HG02852 (cell line): Measurements from ENCODE around the gene MYO1D.

Experiments
- ATAC-seq: cut with Tn5 transposase; IDR thresholded peaks from one replicate; pipeline ENCODE4 v1.9.1; 2021; ENCODE audit warnings: mild to moderate bottlenecking, moderate library complexity; ENCODE audit not compliant: unreplicated experiment

MYO1D gene

DNA sequence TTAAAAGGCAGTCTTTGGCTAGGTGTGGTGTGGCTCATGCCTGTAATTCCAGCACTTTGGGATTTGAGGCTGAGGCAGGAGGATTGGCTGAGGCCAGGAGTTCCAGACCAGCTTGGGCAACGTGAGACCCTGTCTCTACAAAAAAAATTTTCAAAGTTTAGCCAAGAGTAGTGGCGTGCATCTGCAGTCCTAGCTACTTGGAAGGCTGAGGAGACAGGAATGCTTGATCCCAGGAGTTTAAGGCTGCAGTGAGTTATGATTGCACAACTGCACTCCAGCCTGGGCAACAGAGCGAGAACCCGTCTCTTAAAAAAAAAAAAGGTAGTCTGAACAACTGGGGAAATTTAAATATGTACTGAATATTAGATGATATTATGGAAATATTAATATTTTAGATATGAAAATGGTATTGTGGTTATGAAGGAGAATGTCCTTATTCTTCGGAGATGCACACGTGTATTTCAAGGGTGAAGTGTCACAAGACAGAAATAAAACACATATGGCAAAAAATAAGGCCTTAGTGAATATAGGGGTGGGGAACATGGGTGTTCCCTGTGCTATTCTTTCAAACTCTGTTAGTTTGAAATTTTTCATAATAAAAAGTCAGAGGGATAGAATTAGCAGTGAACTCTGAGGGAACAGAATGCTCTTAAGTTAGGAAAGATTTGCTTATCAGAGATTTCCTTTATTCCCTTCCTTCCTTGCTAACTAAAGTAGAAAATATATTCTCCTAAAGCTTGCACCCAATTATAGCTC is 245.4 kb downstream of the MYO1D start:
- no peak for ATAC-seq

GRCh38 chr17:32629563-32630190 is 247.2 kb downstream of the MYO1D start:
- ATAC-seq: no peak

GRCh38 chr17:32628271-32629044 is 248.5 kb downstream of the MYO1D start:
- no peak for ATAC-seq

DNA sequence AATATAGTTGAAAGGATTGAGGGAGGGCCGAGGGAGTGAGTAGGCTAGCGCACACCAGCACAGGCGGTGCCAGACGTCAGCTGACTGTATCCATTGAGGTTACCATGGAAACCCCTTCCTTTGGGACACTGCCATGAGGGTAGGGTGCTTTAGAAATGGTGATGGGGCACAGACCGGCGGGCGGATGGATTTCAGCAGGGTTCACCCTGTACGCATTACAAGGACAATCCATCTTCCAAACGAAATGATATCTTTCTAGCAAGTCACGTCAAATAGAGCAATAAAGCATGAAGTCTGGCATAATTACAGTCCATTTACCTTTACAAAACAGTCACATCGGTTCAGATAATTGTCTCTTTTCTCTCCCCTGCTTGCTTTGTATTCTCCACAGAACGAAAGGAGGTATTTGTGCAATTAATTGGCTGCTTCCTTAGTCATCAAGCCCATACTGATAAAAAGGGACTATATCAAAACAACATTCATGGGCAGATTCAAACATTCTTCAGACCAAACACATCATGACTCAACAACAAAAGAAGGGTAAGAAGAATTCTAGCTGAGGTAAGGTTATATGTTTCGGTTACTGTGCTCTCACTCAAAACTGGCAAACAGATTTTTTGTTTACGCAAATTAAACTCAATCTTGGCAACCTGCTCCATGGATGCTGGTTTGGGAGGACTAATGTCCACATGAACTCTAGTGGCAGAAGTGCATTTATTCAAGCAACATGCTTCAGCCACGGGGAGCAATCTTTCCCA is 249.5 kb downstream of the MYO1D start:
- ATAC-seq: no peak

GRCh38 chr17:32626379-32626791 is 250.5 kb downstream of the MYO1D start:
- ATAC-seq: no peak

GRCh38 chr17:32625971-32626370 is 251.0 kb downstream of the MYO1D start:
- no peak for ATAC-seq

DNA sequence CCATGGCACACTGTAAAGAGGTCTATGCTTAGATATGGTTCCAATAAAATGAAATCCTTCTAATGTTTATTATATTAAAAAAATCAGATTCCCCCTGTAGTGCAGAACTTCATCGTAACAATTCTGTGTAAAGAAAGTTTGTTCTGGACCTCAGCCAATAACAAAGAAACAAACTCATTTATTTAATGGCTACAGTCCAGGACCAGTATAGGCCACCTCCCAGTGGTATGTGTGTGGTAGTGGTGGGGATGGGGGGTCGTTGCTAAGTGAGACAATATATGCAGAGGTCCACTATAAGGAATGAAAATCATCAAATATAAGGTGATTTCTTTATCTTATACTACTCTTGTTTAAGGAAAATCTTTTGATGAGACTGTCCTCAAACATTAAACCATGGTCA is 253.7 kb downstream of the MYO1D start:
- ATAC-seq: no peak

- ATAC-seq: no peak
Observed at GRCh38 chr17:32622540-32622939, 254.4 kb downstream of the MYO1D start.

- no peak for ATAC-seq
Observed at GRCh38 chr17:32621612-32622312, 255.2 kb downstream of the MYO1D start.

- ATAC-seq: no peak
Observed at GRCh38 chr17:32615326-32615725, 261.6 kb downstream of the MYO1D start.

- ATAC-seq: no peak
Observed at GRCh38 chr17:32610943-32611342, 266.0 kb downstream of the MYO1D start.

DNA sequence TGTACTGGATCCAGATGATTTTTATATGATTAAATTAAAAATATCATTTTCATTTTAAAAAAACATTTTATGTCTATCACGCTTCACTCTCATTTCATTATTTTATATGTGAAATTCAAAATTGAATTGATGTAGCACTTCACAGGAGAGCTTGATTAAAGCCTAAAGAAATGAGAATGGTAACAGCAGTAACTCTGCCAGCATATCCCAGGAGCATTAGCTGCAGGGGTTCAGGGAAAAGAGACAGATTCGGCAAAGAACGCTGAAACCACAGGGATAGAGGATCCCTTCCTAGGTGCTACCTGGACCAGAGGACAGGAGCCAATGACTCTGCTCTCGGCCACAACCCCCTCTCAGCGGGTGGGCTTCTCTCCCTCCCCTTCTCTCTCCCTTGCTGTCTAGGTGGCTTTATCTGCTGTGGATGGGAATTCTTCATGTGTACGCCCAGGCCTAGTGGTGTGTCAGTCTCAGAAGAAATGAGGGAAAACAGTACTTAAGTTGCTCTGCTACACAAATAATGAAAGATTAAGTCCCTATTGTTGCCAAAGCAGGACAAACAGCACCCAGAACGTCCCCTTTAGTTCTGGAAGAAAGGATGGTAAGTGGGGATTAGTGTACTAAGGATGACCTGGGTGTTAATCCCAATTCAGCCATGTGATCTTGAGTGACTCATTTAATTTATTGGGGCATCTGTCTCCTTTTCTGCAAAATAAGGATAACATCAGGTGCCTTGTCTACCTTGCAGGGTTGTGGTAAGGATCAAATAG is 266.9 kb downstream of the MYO1D start:
- no peak for ATAC-seq

GRCh38 chr17:32609085-32609484 is 267.8 kb downstream of the MYO1D start:
- no peak for ATAC-seq

GRCh38 chr17:32608267-32608666 is 268.7 kb downstream of the MYO1D start:
- ATAC-seq: no peak

DNA sequence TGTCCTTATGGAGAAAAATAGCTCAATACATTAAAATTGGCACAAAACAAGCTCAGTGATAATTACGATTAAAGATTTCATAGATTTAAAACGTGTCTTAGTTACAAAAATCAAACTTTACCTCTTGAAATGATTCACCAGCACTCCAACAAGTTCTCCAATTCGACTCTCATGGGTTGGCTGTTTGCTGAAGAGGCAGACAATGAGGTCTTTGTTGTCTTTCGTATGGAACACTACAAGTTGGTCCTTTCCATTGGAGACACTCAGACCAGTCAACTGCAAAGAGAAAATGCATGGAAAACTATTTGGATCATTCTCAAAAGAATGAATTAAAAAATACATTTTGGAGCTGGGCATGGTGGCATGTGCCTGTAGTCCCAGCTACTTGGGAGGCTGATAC is 272.0 kb downstream of the MYO1D start:
- ATAC-seq: no peak

DNA sequence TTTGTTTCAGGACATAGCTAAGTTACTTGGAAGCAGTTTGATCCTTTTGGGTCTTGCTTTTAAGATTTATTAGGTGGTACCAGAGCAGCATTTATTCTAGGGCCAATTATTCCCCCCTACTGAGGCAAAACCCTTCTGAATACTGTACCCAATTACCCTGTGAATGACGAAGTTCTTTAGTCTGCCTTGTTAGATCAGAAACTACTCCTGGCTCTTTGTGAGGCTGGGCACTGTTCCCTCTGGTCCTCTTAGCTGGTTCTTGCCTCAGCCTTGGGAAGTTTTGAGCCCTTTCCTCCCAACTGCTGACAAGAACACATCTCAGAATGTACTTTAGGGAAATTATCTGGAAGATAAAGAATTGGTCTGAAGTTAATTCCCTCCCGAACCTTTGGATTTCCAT is 274.5 kb downstream of the MYO1D start:
- ATAC-seq: no peak

DNA sequence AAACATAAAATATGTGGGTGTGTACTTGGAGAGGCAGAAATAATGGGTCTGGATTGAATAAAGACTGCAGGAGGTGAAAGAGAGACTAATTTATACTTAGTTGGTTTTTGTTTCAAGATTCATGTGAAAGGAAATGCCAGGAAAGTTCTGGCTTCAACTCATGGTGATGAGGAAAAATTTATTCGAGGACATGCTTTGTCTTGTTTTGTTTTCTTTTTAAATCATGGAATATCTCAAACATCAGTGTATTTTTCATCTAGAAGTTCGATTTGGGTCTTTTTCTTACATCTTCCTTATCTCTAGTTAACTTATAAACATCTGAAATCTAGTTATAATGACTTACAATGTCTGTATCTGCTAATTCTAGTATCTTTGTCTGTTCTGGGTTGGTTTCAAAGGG is 275.1 kb downstream of the MYO1D start:
- ATAC-seq: no peak

DNA sequence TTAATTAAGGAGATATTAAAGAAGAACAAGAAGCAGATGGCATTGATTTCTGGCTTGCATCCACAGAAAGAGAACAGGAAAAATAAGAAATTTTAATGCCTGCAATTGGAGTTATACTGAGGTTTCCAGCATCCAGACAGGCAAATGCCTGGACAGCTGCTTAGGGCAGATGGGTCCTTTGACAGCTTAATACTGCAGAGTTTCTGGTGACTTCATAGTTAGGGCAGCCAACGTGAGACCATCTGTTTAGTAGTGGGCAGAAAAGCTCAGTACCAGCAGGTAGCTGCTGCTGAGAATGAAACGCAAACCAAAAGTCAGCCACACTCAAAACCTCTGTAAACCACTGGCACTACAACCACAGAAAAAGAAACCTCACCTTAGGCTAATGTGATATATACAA is 280.3 kb downstream of the MYO1D start:
- no peak for ATAC-seq

GRCh38 chr17:32596206-32596605 is 280.7 kb downstream of the MYO1D start:
- no peak for ATAC-seq

- no peak for ATAC-seq
Observed at GRCh38 chr17:32593003-32593402, 283.9 kb downstream of the MYO1D start.
